GM12878 (cell line): ENCODE data around the gene MAN2A1.

Source experiments
- BACH1 ChIP-seq: fragments of 450-650 bp; IDR thresholded peaks from 2 replicates; pipeline ENCODE4 v1.6.1; 2017; ENCODE audit warnings: mild to moderate bottlenecking, borderline replicate concordance
- BCL11A ChIP-seq: IDR thresholded peaks from 2 replicates; pipeline ENCODE4 v1.6.1; 2011; ENCODE audit warnings: low read depth, low read length
- CREM ChIP-seq: IDR thresholded peaks from 2 replicates; pipeline ENCODE4 v1.6.1; 2014; ENCODE audit warnings: antibody characterized with exemption, low read depth
- CTCF ChIP-seq, 3 experiments: IDR thresholded peaks in 2 of 3; conservative IDR thresholded peaks in 1 of 3; 2 replicates each; pipeline ENCODE4 v1.5.1; 2011; ENCODE audit warnings: low read depth in 3 of 3, low read length in 3 of 3, mild to moderate bottlenecking in 3 of 3, control low read depth in 2 of 3, moderate library complexity in 2 of 3, inconsistent platforms in 1 of 3, mixed read lengths in 1 of 3; ENCODE audit not compliant: control insufficient read depth in 2 of 3, insufficient read depth in 1 of 3; ENCODE audit errors: extremely low read depth in 1 of 3
- DPF2 ChIP-seq: fragments of 450-650 bp; IDR thresholded peaks from 2 replicates; pipeline ENCODE4 v1.6.1; 2017; ENCODE audit warnings: mild to moderate bottlenecking
- EP300 ChIP-seq, 2 experiments: fragments of 150-350 bp in 1 of 2; IDR thresholded peaks; 2 replicates each; pipeline ENCODE4 v1.6.1; 2011 to 2012; ENCODE audit warnings: low read depth in 2 of 2, low read length in 2 of 2, borderline replicate concordance in 1 of 2, improper control_type of control experiment in 1 of 2, inconsistent platforms in 1 of 2; ENCODE audit not compliant: control insufficient read depth in 1 of 2
- EZH2 ChIP-seq: IDR thresholded peaks from 2 replicates; pipeline ENCODE4 v1.6.1; 2012; ENCODE audit warnings: low read depth, mild to moderate bottlenecking, control low read depth, inconsistent platforms, low read length, borderline replicate concordance; ENCODE audit not compliant: control insufficient read depth
- FOXM1 ChIP-seq: IDR thresholded peaks from 2 replicates; pipeline ENCODE4 v1.6.1; 2012; ENCODE audit warnings: low read depth, mild to moderate bottlenecking, inconsistent platforms, low read length, moderate library complexity
- JUND ChIP-seq: IDR thresholded peaks from 2 replicates; pipeline ENCODE4 v1.6.1; 2012; ENCODE audit warnings: low read depth, mild to moderate bottlenecking, low read length, improper control_type of control experiment, moderate library complexity
- RAD21 ChIP-seq: IDR thresholded peaks from 2 replicates; pipeline ENCODE4 v1.6.1; 2011; ENCODE audit warnings: mild to moderate bottlenecking, low read depth, low read length, moderate library complexity; ENCODE audit not compliant: insufficient read depth
- TAF1 ChIP-seq: IDR thresholded peaks from 2 replicates; pipeline ENCODE4 v1.6.1; 2011; ENCODE audit warnings: mild to moderate bottlenecking, low read depth, low read length, borderline replicate concordance
- TF ChIP-seq, protein P1 (sequence below): IDR thresholded peaks from 2 replicates; pipeline ENCODE4 v1.6.1; 2012; ENCODE audit warnings: low read depth, low read length, improper control_type of control experiment

DNA sequence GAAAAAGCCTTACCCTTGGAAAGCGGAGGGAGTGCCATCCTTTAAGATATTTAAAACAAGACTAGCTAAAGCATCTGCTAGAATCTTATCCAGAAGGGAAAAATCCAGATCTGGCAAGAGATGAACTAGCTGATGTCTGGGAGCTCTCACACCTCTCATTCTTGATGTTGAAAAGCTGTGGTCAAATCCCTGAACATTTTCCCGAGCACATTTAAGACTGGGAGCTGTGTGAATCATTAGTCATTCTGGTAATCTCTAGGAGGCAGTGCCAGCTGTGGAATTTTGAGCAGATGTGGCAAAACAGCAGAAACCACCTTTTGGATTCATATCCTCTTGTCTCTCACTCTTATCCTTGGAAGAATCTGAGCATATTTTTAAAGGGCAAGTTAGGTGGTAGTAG, 218.0 kb downstream of the MAN2A1 start:
- TF ChIP-seq CTCF (IDR thresholded peaks at IDR 0.05 in 2 of 3, conservative IDR thresholded peaks at IDR 0.05 in 1 of 3; ENCODE audit: control insufficient read depth in 2 of 3, extremely low read depth in 1 of 3, insufficient read depth in 1 of 3, low read depth in 3 of 3, low read length in 3 of 3) (no peak), DPF2 (no peak), EZH2 (no peak), TAF1 (no peak), CREM (no peak), BCL11A (no peak), EP300 (IDR thresholded peaks at IDR 0.05; ENCODE audit: borderline replicate concordance in 1 of 2, control insufficient read depth in 1 of 2, low read depth in 2 of 2, low read length in 2 of 2) (no peak), FOXM1 (no peak), JUND (no peak), BACH1 (no peak), RAD21 (no peak)
- TF ChIP-seq, protein P1, sequence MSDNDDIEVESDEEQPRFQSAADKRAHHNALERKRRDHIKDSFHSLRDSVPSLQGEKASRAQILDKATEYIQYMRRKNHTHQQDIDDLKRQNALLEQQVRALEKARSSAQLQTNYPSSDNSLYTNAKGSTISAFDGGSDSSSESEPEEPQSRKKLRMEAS = no peak
